Fibroblast of peridontal ligament (primary cell): ENCODE results near the gene CAPN3.

ENCODE experiments used
- DNase-seq: peaks from one replicate; pipeline ENCODE4 v3.0.0-alpha.2; 2010; ENCODE audit errors: extremely low read depth

Gene CAPN3

DNA sequence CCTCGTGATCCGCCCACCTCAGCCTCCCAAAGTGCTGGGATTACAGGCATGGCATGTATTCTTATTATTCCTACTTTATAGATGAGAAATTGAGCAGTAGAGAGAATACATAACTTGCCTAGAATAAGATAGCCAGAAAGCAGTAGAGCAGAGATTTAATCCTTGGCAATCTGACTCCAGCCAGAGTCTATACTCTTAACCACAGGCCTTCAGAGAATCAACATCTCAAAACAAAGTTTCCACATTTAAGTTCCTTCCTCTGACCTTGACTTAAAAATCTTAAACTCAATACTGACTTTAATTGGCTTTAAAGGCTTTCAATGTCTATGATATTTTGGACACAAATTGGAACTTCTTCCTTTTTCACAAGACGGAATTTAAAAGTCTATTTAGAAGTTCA is 94.5 kb downstream of the CAPN3 start:
- DNase-seq: peak; percentile 59

DNA sequence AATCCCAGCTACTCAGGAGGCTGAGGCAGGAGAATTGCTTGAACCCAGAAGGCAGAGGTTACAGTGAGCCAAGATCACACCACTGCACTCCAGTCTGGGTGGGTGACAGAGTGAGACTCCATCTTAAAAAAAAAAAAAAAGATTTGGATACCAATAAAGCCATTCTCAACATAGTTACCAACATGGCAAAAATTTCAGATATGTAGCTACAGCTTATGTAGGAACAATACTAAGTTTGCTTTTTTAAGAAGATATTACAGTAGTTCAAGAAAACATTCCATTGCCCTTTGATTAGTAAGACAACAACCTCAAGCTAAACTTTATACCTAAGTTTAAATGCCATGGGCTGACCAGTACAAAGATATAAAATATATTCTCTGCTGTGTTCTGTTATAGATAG is 97.2 kb downstream of the CAPN3 start:
- DNase-seq: peak; percentile 34

DNA sequence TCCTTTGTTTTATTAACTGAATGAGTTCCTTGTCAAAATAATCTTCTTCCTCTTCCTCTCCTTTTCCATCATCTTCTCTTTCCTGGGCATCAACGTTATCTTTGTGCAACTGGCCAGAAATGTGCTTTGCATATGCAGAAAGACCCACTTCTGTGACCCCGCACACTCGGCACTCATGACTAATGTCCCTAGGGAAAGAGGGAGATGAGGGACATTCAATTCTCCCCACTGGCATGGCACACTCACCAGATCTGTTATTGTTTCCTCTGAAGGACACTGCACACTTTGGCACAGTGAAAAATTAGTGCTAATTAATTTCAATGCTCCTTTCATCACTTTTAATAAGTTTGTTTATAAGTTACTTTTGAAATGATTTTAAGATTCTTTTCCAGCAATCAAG is 97.7 kb downstream of the CAPN3 start:
- peak; percentile 58 for DNase-seq

DNA sequence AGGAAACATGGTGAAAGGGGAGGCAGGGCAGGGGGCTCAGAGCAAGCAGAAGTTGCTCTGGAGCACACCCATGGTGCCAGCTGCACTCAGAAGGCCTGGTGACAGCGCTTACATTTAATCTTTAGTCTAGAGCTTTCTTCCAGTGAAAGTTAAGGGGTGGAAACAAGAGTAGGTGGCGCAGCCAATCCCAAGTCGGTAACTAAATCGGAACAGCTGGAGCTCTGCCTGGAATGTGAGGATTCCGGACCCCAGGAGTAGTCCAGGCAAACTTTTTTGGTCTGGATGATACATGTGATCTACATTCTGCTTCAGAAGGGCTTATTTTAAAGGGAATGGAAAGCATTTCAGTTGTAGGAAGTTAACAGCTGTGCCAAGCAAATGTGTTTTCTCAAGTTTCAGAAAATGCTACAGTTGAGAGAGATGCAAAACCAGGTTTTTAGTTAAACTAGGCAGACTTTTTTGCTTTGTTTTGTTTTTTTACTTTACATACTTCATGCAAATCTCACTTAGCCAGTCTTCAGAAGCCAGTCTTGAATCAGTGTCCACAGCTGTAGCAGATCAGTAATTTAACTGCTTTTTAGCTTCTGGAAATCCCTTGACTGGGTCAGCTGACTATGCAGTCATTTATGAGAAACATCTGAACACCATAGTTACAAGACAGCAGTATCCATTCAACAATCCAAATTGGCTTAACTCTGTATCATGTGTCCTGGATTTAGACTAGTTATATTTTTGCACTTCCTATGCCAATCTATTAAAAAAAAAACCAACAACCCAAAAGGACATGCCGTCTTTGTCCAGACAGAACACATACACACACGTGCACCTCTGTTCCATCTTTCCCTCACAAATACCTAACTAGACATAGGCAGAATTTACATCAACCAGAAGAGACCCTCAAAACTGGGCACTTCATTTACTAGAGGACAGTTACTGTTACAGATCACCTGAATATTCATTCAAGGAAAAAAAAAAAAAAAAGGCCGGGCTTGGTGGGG is 98.4 kb downstream of the CAPN3 start:
- DNase-seq: peak; percentile 98

DNA sequence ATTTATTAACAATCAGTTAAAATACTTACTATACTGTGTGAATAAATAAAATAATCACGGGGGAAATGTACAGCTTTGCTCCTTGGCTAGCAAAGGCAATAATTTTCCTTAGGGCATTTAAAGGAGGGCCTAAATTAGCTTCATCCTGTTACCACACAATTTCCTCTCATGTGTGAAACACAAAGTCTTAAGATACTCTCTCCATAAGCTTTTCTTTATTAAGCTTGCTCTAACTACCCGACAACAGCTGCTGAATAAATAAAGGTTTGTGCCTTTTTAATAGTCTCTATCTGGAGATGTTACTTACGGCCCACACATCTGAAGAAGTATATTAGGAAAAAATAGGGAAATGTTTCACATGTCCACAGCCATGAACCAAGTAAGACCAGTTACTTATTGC is 102.0 kb downstream of the CAPN3 start:
- DNase-seq: no peak
